ENCODE results near the gene SFPQ.
"Not testable (repeated sequence)": the region's sequence is repeated elsewhere in the genome, so short reads cannot be mapped to it uniquely, and the experiment has no call there.

The SFPQ gene, protein sequence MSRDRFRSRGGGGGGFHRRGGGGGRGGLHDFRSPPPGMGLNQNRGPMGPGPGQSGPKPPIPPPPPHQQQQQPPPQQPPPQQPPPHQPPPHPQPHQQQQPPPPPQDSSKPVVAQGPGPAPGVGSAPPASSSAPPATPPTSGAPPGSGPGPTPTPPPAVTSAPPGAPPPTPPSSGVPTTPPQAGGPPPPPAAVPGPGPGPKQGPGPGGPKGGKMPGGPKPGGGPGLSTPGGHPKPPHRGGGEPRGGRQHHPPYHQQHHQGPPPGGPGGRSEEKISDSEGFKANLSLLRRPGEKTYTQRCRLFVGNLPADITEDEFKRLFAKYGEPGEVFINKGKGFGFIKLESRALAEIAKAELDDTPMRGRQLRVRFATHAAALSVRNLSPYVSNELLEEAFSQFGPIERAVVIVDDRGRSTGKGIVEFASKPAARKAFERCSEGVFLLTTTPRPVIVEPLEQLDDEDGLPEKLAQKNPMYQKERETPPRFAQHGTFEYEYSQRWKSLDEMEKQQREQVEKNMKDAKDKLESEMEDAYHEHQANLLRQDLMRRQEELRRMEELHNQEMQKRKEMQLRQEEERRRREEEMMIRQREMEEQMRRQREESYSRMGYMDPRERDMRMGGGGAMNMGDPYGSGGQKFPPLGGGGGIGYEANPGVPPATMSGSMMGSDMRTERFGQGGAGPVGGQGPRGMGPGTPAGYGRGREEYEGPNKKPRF

GRCh38 chr1:35192853-35193664 lies at the start of gene SFPQ:
TSS of gene SFPQ (minus strand) at chr1:35193145. CDS start at chr1:35193049, 96 bp downstream.
- H3K4me3 Mint-ChIP-seq = peak within 1 kb of the TSS; percentile 85
- H3K4me1 Mint-ChIP-seq = peaks cover 35% of the 10 kb centered on the region
- peaks cover 54% of the 10 kb centered on the region for H3K36me3 Mint-ChIP-seq
- ATAC-seq (peak; percentile 92), DNase-seq (ENCODE audit: low spot score in 2 of 2) (peak; percentile 98 to 100)
- H3K27ac Mint-ChIP-seq = peak within 1 kb of the TSS; percentile 98
- no peaks in the 10 kb centered on the region for H3K9me3 Mint-ChIP-seq

GRCh38 chr1:35236772-35237171 lies 43.8 kb upstream of the SFPQ start:
- H3K27ac Mint-ChIP-seq; DNase-seq (ENCODE audit: low spot score in 2 of 2); H3K36me3 Mint-ChIP-seq; H3K4me3 Mint-ChIP-seq; ATAC-seq; H3K4me1 Mint-ChIP-seq; H3K9me3 Mint-ChIP-seq: not testable (repeated sequence)

- DNase-seq (ENCODE audit: low spot score in 2 of 2) = no peak
- H3K4me1 Mint-ChIP-seq = peaks cover 12% of the 10 kb centered on the region
- H3K9me3 Mint-ChIP-seq = no peaks in the 10 kb centered on the region
- no peak overlapping the region for H3K27ac Mint-ChIP-seq
- ATAC-seq = no peak
- H3K36me3 Mint-ChIP-seq = no peaks in the 10 kb centered on the region
- H3K4me3 Mint-ChIP-seq = no peak overlapping the region
Measured at GRCh38 chr1:35231287-35231686, 38.3 kb upstream of the SFPQ start.

- H3K4me3 Mint-ChIP-seq = no peak overlapping the region
- H3K27ac Mint-ChIP-seq = no peak overlapping the region
- no peaks in the 10 kb centered on the region for H3K36me3 Mint-ChIP-seq
- DNase-seq (ENCODE audit: low spot score in 2 of 2) (no peak), ATAC-seq (peak; percentile 32)
- peaks cover 12% of the 10 kb centered on the region for H3K4me1 Mint-ChIP-seq
- H3K9me3 Mint-ChIP-seq = no peaks in the 10 kb centered on the region
Measured at GRCh38 chr1:35229587-35230360, 36.8 kb upstream of the SFPQ start.

GRCh38 chr1:35226546-35226945 lies 33.6 kb upstream of the SFPQ start:
- no peak overlapping the region for H3K4me3 Mint-ChIP-seq
- DNase-seq (ENCODE audit: low spot score in 2 of 2) (no peak), ATAC-seq (no peak)
- H3K36me3 Mint-ChIP-seq = no peaks in the 10 kb centered on the region
- no peaks in the 10 kb centered on the region for H3K9me3 Mint-ChIP-seq
- peaks cover 12% of the 10 kb centered on the region for H3K4me1 Mint-ChIP-seq
- H3K27ac Mint-ChIP-seq = no peak overlapping the region

GRCh38 chr1:35223084-35223630 lies 30.2 kb upstream of the SFPQ start:
- no peaks in the 10 kb centered on the region for H3K9me3 Mint-ChIP-seq
- H3K4me1 Mint-ChIP-seq = no peaks in the 10 kb centered on the region
- ATAC-seq = no peak
- no peak overlapping the region for H3K27ac Mint-ChIP-seq
- no peaks in the 10 kb centered on the region for H3K36me3 Mint-ChIP-seq
- DNase-seq (ENCODE audit: low spot score in 2 of 2) = no peak
- no peak overlapping the region for H3K4me3 Mint-ChIP-seq

GRCh38 chr1:35222322-35223083 lies 29.6 kb upstream of the SFPQ start:
- H3K36me3 Mint-ChIP-seq = no peaks in the 10 kb centered on the region
- DNase-seq (ENCODE audit: low spot score in 2 of 2) (no peak), ATAC-seq (no peak)
- no peak overlapping the region for H3K4me3 Mint-ChIP-seq
- no peak overlapping the region for H3K27ac Mint-ChIP-seq
- no peaks in the 10 kb centered on the region for H3K4me1 Mint-ChIP-seq
- H3K9me3 Mint-ChIP-seq = no peaks in the 10 kb centered on the region

DNA sequence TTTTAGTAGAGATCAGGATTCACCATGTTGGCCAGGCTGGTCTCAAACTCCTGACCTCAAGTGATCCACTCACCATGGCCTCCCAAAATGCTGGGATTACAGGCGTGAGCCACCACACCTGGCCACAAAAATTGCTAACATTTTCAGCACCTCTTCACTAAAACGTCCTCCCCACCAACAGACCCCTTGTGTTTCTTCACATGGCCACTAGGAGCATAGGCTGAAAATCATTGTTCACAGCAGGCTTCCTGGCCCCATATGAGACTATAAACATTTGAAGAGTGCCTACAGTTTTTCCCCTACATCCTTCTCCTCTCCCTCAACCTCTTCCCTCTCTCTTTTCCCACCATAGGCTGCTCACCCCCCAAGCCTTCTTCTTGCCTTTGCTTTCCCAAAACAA lies 28.0 kb upstream of the SFPQ start:
- H3K36me3 Mint-ChIP-seq = no peaks in the 10 kb centered on the region
- no peaks in the 10 kb centered on the region for H3K4me1 Mint-ChIP-seq
- no peaks in the 10 kb centered on the region for H3K9me3 Mint-ChIP-seq
- H3K27ac Mint-ChIP-seq = no peak overlapping the region
- DNase-seq (ENCODE audit: low spot score in 2 of 2) = no peak
- peak; percentile 55 for ATAC-seq
- H3K4me3 Mint-ChIP-seq = no peak overlapping the region

DNA sequence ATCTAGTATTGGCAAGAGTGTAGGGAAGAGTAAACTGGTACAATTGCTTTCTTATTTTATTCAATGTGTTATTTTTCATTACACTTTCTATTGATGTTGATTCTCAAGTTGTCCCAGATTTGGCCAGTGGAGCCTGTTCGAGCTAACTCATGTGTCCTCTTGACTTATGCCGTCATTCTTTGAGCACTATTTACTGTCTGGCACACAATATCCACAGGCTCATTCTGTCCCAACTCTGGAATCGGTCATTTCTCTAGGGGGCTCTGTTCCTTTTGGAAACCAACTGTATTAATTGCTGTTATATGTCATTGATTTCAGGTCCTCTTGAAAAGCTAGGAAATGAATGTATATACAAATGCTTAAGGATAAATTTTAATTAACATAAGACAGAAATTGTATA lies 22.4 kb upstream of the SFPQ start:
- ATAC-seq (no peak), DNase-seq (ENCODE audit: low spot score in 2 of 2) (no peak)
- H3K4me1 Mint-ChIP-seq = no peaks in the 10 kb centered on the region
- no peaks in the 10 kb centered on the region for H3K36me3 Mint-ChIP-seq
- H3K27ac Mint-ChIP-seq = no peak overlapping the region
- no peak overlapping the region for H3K4me3 Mint-ChIP-seq
- H3K9me3 Mint-ChIP-seq = no peaks in the 10 kb centered on the region

- no peak for ATAC-seq
- no peaks in the 10 kb centered on the region for H3K4me1 Mint-ChIP-seq
Measured at GRCh38 chr1:35211120-35211414, 18.1 kb upstream of the SFPQ start.

DNA sequence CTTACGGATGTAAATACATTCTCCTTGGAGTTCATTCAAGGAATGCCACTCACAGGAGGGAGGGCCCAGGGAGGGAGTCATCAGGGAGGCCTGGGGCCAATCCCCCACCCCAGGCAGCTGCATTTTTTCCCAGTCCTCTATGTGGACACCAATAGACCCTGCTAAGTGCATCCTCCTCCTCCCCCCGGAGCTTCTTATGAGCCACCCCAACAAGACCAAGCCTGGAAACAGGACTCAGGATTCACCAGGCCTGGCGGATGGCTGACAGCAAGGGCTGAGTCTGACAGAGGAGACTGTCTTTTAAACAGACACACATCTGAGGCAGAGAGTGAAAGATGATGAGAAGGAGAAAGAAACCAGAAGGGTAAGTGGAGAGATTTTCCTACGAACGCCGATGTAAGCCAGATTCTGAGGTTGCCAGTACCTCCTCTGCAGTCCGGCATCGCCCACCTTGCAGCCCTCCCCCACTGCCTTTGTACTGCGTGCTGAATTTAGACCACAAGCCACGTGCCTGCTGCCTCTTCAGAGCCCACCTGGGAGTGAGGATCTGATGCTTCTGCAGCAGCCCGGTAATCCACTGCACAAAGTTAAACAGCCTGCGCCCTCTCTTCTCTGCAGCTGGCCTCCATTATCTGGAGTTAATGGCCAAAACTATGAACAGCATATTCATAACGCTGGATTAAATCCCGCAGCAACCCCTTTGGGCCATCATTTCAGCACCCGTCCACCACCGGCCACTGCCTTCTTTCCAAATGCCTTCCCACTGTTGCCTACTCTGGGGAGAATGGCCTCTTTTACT lies 17.6 kb upstream of the SFPQ start:
- ATAC-seq (no peak), DNase-seq (ENCODE audit: low spot score in 2 of 2) (no peak)
- Mint-ChIP-seq H3K4me3 (no peak overlapping the region), H3K4me1 (no peaks in the 10 kb centered on the region), H3K9me3 (no peaks in the 10 kb centered on the region), H3K36me3 (no peaks in the 10 kb centered on the region), H3K27ac (no peak overlapping the region)

More at GRCh38 chr1:35211120-35211414, 18.1 kb upstream of the SFPQ start:
- no peaks in the 10 kb centered on the region for H3K36me3 Mint-ChIP-seq
- DNase-seq (ENCODE audit: low spot score in 2 of 2) = no peak
- no peak overlapping the region for H3K4me3 Mint-ChIP-seq
- no peaks in the 10 kb centered on the region for H3K9me3 Mint-ChIP-seq
- no peak overlapping the region for H3K27ac Mint-ChIP-seq

GRCh38 chr1:35203295-35203694 lies 10.3 kb upstream of the SFPQ start:
- DNase-seq (ENCODE audit: low spot score in 2 of 2) = no peak
- Mint-ChIP-seq H3K9me3 (no peaks in the 10 kb centered on the region), H3K4me1 (peaks cover 5% of the 10 kb centered on the region), H3K4me3 (no peak overlapping the region), H3K27ac (no peak overlapping the region), H3K36me3 (no peaks in the 10 kb centered on the region)
- ATAC-seq = no peak

DNA sequence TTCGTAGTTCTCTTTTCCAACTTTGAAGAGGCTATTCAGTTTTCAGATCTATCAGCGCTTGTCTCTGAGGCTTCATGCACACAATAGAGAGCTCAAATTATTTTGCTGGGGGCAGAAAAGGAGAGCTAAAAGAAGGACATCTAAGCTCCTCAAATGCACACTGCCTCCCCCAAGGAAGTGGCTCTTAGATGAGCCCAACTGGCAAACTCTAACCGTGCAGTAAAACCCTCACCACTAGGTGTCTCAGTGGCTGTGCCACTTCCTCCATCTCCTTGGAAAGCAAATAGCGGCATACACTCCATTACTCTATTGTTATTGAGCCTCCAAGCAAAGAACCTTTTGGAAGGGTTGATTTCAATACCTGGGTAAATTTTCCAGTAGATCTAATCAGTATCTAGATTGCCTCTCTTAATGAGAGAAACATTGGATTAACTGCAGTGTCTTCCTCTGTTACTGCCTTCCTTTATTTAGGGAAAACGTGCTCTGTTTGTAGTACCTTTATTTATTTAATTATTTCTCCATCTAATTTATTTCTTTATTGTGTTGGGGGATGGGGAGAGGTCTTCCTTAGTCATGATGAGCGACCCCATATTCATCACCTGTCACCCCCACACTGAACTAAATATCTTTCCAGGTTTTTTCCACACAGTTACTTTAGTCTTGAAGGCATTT lies 9.2 kb upstream of the SFPQ start:
- DNase-seq (ENCODE audit: low spot score in 2 of 2) (peak; percentile 46 to 75), ATAC-seq (peak; percentile 99)
- Mint-ChIP-seq H3K4me3 (no peak overlapping the region), H3K36me3 (no peaks in the 10 kb centered on the region), H3K4me1 (peaks cover 5% of the 10 kb centered on the region), H3K9me3 (no peaks in the 10 kb centered on the region), H3K27ac (peak overlapping the region; percentile 23)

Measured in stimulated activated effector memory CD8-positive, alpha-beta T cell treated with anti-CD3 and anti-CD28 coated beads, Interleukin-12 subunit alpha, Interleukin-12 subunit beta, amount 100 ng/mL, for 72 hours (primary cell).